ENCODE data around the gene SLC29A1.
A peak's percentile ranks its signal among the peaks of the same experiment; 100 is the strongest.

SLC29A1 gene

DNA sequence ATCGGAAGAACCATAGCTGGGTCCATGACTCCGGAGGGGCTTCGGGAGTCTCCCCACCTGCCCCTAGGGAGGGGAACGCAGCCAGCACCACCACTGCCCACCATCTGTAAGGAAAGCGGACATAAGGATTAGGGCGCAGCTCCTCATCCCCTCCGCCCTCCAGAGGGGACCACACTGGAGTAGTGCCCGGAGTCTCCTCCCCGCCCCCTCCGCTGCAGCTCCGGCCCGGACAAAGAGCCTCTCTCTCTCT is 33.3 kb downstream of the SLC29A1 start:
- no peak for DNase-seq

- DNase-seq: peak; percentile 86
Measured at GRCh38 chr6:44257025-44257752, 33.8 kb downstream of the SLC29A1 start, which contains the start of gene SLC35B2. SLC35B2 (minus strand) TSS chr6:44257528; CDS start chr6:44257410, 118 bp downstream.

DNA sequence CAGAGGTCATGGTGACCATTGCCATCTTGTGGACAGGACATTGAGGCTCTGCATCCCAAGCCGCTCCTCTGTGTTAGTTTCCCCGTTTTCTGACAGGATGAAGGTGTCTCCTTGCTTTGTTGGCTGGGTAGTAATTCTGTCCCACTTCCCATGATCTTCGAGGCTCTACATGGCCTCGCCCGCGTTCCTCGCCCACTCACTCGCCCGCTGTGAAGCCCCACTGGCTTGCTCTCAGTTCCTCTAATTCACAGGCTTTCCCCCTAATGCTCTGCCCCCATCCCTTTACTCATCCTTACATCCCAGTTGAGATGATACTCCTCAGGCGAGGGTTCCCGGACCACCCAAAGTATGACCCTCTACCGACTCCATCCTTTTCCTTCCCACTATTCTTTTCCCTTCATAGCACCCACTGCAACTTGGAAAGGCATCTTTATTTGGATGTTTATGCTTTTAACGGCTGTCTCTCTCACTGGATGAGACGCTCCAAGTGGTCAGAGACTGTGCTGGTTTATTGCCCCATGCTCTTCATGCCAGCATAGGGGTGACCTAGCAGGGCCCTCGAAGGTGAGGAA is 34.4 kb downstream of the SLC29A1 start:
- DNase-seq: no peak

DNA sequence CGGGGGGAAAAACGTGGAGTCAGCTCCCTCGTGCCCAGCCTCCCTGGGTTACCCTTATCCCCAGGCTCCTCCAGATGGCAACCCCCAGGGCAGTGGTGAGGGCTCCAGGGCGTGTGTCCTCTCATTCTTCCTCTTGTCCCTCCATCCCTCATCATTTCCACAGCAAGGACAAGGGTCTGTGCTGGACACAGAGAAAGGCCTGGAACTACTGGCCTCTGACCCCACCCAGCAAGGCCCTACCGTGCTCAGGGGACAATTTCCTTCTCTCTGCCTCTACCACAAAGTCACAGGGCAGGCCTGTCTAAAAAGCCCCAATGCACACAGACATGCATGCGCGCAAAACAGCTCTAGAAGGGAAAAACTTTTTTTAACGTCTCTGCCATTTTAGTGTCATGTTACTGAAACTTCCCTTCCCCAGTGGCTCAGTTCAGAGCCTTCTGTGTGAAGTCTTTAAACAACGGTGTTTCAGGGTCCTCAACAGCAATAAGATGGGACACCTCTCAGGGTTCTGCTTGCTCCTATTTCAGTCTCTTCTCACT is 35.0 kb downstream of the SLC29A1 start:
- peak; percentile 29 for DNase-seq

GRCh38 chr6:44258921-44259320 is 35.5 kb downstream of the SLC29A1 start:
- DNase-seq: peak; percentile 25

DNA sequence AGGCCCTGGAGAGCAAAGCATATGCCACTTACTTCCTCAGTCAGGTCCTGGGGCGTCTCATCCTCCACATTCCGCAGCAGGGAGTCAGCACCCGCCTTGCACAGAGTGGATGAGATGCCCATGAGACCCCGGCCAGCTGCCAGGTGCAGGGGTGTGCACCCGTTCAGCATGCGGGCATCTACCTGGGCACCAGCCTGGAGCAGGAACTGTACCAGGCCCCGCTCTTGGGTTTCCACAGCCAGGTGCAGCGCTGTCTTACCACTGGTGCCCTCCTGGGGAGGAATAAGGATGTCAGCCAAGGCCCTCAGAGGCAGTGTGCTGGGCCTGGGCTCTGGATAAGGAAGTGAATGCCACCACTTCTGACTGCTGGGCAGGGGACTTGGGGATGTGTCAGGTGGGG is 36.6 kb downstream of the SLC29A1 start:
- peak; percentile 25 for DNase-seq

GRCh38 chr6:44260451-44261297 is 37.3 kb downstream of the SLC29A1 start:
- peak; percentile 13 for DNase-seq

GRCh38 chr6:44261581-44261980 is 38.2 kb downstream of the SLC29A1 start:
- peak; percentile 20 for DNase-seq

DNA sequence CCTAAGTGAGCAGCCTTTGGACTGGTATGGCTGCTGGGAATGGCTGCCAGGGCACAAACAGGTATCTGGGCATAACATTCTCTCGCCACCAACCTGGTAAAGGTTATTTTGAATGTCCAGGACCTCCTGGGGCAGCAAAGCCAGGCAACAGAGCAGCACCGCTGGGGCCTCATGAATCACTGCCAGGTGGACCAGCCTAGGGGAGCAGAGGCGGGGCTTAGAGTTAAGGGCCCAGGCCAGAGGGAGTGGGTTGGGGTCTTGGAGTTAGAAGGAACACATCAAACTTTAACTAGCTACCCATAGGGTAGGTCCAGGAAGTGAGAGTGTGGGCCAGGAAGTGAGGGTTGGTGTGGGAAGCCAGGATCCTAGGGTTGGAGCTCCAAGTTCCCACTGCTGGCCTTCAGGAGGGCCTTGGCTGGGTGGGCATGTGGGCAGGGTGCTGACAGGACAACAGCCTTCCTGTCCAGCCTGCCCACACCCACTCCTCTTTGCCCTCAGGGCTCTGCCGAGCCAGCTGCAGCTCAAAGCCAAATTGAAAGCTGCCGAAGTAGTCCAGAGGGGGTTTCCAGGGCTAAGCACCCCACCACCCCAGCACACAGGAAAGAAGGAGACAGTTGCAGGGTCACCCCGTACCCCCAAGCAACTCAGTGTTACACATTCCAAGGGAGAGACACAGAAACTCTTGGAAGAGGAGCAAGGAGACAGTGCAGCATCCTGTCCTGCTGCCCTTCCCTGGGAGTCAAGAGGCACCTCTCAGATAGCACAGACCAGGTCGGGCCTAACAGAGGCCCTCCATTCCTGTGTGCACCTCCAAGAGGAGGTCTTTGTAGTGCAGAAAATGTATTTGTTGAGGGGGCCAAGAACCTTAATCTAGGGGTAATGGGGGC is 39.3 kb downstream of the SLC29A1 start:
- no peak for DNase-seq

GRCh38 chr6:44263354-44264100 is 40.1 kb downstream of the SLC29A1 start:
- DNase-seq: no peak

GRCh38 chr6:44264154-44265006 is 41.0 kb downstream of the SLC29A1 start:
- no peak for DNase-seq

DNA sequence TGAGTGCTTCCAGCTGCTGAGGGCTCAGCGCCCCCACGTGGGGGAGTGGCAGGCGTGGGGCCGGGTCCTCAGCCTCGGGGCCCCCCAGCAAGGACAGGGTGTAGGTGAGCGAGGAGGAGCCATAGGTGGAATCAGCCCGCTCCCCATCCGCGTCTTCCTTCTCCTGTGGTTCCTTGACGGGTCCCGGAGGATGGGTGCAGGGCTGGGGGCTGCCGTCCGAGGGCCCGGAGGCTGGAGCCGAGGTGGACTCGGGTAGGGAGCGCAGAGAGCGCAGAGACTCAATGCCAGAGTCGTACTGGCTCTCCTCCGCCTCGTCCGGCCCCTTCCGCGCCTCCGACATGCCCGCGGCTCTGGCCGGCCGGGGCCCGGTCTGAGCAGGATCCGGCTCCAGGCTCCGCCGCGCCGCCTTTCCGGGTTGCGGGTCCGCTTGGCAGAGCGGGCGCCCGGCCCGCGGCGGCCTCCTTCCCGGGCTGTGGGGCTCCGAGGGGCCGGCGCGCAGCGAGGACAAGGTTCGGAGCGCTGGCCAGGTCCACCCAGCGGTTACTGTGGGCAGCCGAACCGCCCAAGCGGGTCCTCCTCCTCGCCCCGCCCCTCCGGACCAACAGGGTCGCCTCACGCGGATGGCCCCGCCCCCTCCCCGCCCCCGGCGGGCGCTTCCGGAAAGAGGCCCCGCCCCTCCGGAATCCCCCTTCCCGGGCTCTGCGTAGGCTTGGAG is 41.8 kb downstream of the SLC29A1 start, which contains the start of gene NFKBIE:
NFKBIE (minus strand) TSS at position 545 of the 715 bp plus-strand sequence; CDS start at position 340, 205 bp downstream.
- peak; percentile 96 for DNase-seq

GRCh38 chr6:44265722-44266233 is 42.4 kb downstream of the SLC29A1 start:
- DNase-seq: no peak

- DNase-seq: no peak
Measured at GRCh38 chr6:44266347-44266746, 43.0 kb downstream of the SLC29A1 start.

DNA sequence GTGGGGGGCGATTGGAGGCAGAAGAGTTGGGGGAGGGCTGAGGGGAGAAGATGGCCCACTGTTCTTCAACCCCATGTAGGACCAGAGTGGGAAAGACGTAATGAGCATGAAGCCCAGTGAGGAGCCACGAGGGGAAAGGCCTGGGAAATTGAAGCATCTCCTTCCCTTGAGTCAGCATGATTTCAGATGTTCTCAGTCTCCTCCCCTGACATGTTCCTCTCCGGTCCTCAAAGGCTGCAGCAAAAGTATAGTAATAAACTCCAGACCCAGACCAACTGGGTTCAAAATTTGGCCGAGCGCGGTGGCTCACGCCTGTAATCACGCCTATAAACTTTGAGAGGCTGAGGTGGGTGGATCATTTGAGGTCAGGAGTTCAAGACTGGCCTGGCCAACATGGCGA is 43.9 kb downstream of the SLC29A1 start:
- no peak for DNase-seq

DNA sequence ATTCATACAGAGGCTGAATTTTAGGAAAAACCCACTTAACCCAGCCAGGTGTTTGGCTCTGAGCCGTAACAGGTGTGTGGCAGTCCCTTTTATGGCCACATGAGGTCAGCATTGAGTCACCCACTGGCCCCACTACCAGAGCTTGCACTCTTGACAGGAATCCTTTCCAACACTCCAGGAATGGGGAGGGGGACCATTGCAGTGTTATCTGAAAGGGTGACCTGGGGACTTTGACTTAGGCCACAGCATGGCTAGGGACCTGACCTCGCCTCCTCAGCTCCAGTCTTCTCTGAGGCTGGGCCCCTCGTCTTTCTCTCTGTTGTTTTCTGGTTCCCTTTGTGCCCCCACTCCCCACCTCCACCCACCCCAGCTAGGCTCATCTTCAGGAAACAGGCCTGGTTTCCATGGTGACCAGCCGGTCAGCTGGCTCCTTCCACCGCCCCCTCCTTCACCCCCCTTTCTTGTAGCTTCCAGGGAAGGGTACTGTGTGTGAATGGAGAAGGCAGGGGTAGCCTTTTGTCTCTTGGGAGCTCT is 44.8 kb downstream of the SLC29A1 start:
- peak; percentile 68 for DNase-seq

DNA sequence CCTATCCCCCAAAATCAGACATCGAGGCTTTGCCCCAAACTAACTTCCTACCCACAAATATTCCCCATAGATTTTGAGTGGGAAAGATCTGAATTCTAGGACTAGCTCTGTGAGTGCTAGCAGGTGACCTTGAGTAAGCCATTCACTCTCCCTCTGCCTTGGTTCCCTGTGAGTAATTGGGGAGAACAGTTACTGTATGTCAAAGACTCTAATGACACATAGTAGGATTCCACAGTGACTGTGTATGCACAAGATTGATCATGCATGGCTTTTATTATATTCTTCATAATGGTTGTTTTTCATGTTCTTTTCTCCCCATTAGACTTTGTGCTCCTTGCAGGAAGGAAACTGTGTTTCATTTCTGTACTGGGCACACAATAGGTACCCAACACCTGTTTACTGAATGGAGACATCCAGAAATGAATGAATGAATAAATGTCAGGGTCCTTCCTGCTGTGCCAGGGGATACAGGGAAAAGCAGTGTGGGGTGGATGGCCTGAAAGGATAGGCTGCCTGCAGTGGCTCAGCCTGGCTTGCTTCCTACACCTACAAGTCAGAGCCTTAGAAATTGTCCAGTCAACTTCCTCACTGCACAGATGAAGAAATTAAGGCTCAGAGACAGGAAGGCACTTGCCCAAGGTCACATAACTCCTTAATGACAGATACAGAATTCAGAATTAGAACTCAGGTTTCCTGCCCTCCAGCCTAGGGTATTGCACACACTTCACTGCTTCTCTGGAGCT is 46.0 kb downstream of the SLC29A1 start:
- DNase-seq: no peak

GRCh38 chr6:44269921-44270525 is 46.6 kb downstream of the SLC29A1 start, which contains the start of gene TMEM151B:
TMEM151B (plus strand) TSS chr6:44270450; CDS start chr6:44270743, 293 bp downstream.
- DNase-seq: no peak
